Left renal pelvis (tissue), 4 donors: ENCODE results near the gene ATP11A. TPM values are rescaled to one million over a fixed set of nuclear protein-coding genes. Genes with fewer than 3 reads are reported as not detected.

Experiments used
- DNase-seq, 4 donors: peaks; one replicate each; pipeline ENCODE4 v3.0.0-alpha.2; 2013; ENCODE audit warnings: low read depth in 4 of 4, low spot score in 3 of 4
- polyA plus RNA-seq, 4 donors: library from polyadenylated mRNA; unstranded; fragments of 120-200 nt; gene quantifications; one replicate each; pipeline ENCODE4 v1.2.1, GENCODE V29; 2013; ENCODE audit not compliant: insufficient read length in 4 of 4

ATP11A gene
- polyA plus RNA-seq, 4 donors, result 26.6 to 49.9 (median 46.8) TPM

GRCh38 chr13:112896736-112897602 is 207.1 kb downstream of the ATP11A start:
- DNase-seq, result no peak

- no peak for DNase-seq
Measured at GRCh38 chr13:112897603-112897955, 207.7 kb downstream of the ATP11A start.

GRCh38 chr13:112897956-112898620 is 208.2 kb downstream of the ATP11A start:
- no peak for DNase-seq

GRCh38 chr13:112898621-112899280 is 208.9 kb downstream of the ATP11A start:
- DNase-seq, result no peak

GRCh38 chr13:112899281-112900225 is 209.7 kb downstream of the ATP11A start:
- no peak for DNase-seq

GRCh38 chr13:112900226-112900600 is 210.4 kb downstream of the ATP11A start:
- no peak for DNase-seq

GRCh38 chr13:112900691-112901091 is 210.9 kb downstream of the ATP11A start:
- no peak for DNase-seq

- no peak for DNase-seq
Measured at GRCh38 chr13:112902101-112902651, 212.3 kb downstream of the ATP11A start.

GRCh38 chr13:112902669-112903068 is 212.8 kb downstream of the ATP11A start:
- no peak for DNase-seq

- DNase-seq, result no peak
Measured at GRCh38 chr13:112903071-112903577, 213.3 kb downstream of the ATP11A start.

GRCh38 chr13:112903606-112904195 is 213.9 kb downstream of the ATP11A start:
- no peak for DNase-seq

- DNase-seq, result no peak
Measured at GRCh38 chr13:112904436-112904960, 214.7 kb downstream of the ATP11A start.

GRCh38 chr13:112905086-112905485 is 215.2 kb downstream of the ATP11A start:
- DNase-seq, result no peak

- DNase-seq, result no peak
Measured at GRCh38 chr13:112905619-112905989, 215.8 kb downstream of the ATP11A start.

- DNase-seq, result no peak
Measured at GRCh38 chr13:112905990-112906641, 216.3 kb downstream of the ATP11A start.

- DNase-seq, result no peak
Measured at GRCh38 chr13:112907286-112907685, 217.4 kb downstream of the ATP11A start.

- DNase-seq, result no peak
Measured at GRCh38 chr13:112907871-112908331, 218.1 kb downstream of the ATP11A start.

GRCh38 chr13:112908342-112908741 is 218.5 kb downstream of the ATP11A start:
- no peak for DNase-seq

GRCh38 chr13:112910016-112910415 is 220.2 kb downstream of the ATP11A start:
- no peak for DNase-seq
